RWPE2 (cell line): ENCODE data around the gene GRIK2.

Experiments used
- ATAC-seq: fragments of 200-7000 bp; cut with Tn5 transposase; 3 replicates; pipeline ENCODE4 v1.9.1; 2021; ENCODE audit warnings: low read depth
- DNase-seq: peaks from one replicate; pipeline ENCODE4 v3.0.0-alpha.2; 2020; ENCODE audit warnings: low spot score
- H3K27ac ChIP-seq: fragments of 450-650 bp; 2 replicates; pipeline ENCODE4 v1.5.1; 2017; ENCODE audit warnings: mild to moderate bottlenecking; ENCODE audit not compliant: poor library complexity, severe bottlenecking
- H3K27me3 ChIP-seq: fragments of 250-450 bp; sonication (Bioruptor Pico); 2 replicates; pipeline ENCODE4 v1.5.1; 2021; ENCODE audit warnings: mild to moderate bottlenecking, moderate library complexity; ENCODE audit not compliant: insufficient read depth, poor library complexity, severe bottlenecking
- H3K36me3 ChIP-seq: fragments of 250-450 bp; sonication (Bioruptor Pico); 2 replicates; pipeline ENCODE4 v1.5.1; 2020; ENCODE audit warnings: low read depth, mild to moderate bottlenecking, moderate library complexity
- H3K4me1 ChIP-seq: fragments of 250-450 bp; sonication (Bioruptor Pico); 2 replicates; pipeline ENCODE4 v1.5.1; 2021; ENCODE audit warnings: mild to moderate bottlenecking, moderate library complexity; ENCODE audit not compliant: insufficient read depth, poor library complexity, severe bottlenecking
- H3K4me3 ChIP-seq: fragments of 250-450 bp; sonication (Bioruptor Pico); 2 replicates; pipeline ENCODE4 v1.5.1; 2021; ENCODE audit warnings: mild to moderate bottlenecking, moderate library complexity; ENCODE audit not compliant: severe bottlenecking
- H3K9me3 ChIP-seq: fragments of 250-450 bp; sonication (Bioruptor Pico); 2 replicates; pipeline ENCODE4 v1.5.1; 2021; ENCODE audit warnings: mild to moderate bottlenecking, moderate library complexity; ENCODE audit not compliant: severe bottlenecking
- TF ChIP-seq, protein P1 (sequence below): fragments of 450-650 bp; IDR thresholded peaks from one replicate; pipeline ENCODE4 v1.5.1; 2017; ENCODE audit warnings: mild to moderate bottlenecking, moderate library complexity; ENCODE audit not compliant: poor library complexity, severe bottlenecking

GRIK2 gene

GRCh38 chr6:101443315-101443714, 49.8 kb downstream of the GRIK2 start:
- TF ChIP-seq, protein P1, sequence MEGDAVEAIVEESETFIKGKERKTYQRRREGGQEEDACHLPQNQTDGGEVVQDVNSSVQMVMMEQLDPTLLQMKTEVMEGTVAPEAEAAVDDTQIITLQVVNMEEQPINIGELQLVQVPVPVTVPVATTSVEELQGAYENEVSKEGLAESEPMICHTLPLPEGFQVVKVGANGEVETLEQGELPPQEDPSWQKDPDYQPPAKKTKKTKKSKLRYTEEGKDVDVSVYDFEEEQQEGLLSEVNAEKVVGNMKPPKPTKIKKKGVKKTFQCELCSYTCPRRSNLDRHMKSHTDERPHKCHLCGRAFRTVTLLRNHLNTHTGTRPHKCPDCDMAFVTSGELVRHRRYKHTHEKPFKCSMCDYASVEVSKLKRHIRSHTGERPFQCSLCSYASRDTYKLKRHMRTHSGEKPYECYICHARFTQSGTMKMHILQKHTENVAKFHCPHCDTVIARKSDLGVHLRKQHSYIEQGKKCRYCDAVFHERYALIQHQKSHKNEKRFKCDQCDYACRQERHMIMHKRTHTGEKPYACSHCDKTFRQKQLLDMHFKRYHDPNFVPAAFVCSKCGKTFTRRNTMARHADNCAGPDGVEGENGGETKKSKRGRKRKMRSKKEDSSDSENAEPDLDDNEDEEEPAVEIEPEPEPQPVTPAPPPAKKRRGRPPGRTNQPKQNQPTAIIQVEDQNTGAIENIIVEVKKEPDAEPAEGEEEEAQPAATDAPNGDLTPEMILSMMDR, result no peak
- ATAC-seq, result no peak

DNA sequence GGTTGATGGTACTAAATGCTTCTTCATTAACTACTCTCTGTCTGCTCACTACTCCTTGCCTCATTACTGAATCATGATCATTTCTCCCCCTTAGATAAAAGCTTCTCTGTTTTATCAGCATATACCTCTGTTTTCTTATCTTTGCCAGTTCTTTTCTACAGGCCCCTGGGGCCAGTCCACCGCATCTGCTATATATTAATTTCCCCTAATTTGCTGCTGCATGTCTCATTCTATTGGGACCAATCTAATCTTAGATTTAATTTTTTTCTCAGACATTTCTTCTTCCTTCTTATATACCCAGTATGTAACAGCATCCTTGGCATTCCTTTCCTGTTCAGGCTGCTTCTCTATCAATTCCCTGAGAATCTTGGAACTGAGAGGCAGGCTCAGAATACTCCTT, 51.2 kb downstream of the GRIK2 start:
- H3K27ac ChIP-seq, result no peak overlapping the region
- no peak overlapping the region for H3K4me3 ChIP-seq
- no peaks in the 10 kb centered on the region for H3K36me3 ChIP-seq
- ATAC-seq (no peak), DNase-seq (no peak)
- no peaks in the 10 kb centered on the region for H3K27me3 ChIP-seq
- TF ChIP-seq, protein P1, result no peak
- no peaks in the 10 kb centered on the region for H3K9me3 ChIP-seq
- peaks cover 4% of the 10 kb centered on the region for H3K4me1 ChIP-seq

More at GRCh38 chr6:101443315-101443714, 49.8 kb downstream of the GRIK2 start:
- H3K4me1 ChIP-seq, result peaks cover 4% of the 10 kb centered on the region
- H3K9me3 ChIP-seq, result no peaks in the 10 kb centered on the region
- H3K36me3 ChIP-seq, result no peaks in the 10 kb centered on the region
- no peak overlapping the region for H3K4me3 ChIP-seq
- DNase-seq, result no peak
- no peaks in the 10 kb centered on the region for H3K27me3 ChIP-seq
- no peak overlapping the region for H3K27ac ChIP-seq

GRCh38 chr6:101445527-101445926, 52.0 kb downstream of the GRIK2 start:
- DNase-seq (no peak), ATAC-seq (no peak)
- no peaks in the 10 kb centered on the region for H3K27me3 ChIP-seq
- no peak overlapping the region for H3K27ac ChIP-seq
- peaks cover 4% of the 10 kb centered on the region for H3K4me1 ChIP-seq
- no peaks in the 10 kb centered on the region for H3K9me3 ChIP-seq
- no peaks in the 10 kb centered on the region for H3K36me3 ChIP-seq
- TF ChIP-seq, protein P1, result no peak
- no peak overlapping the region for H3K4me3 ChIP-seq

- Histone ChIP-seq H3K9me3 (no peaks in the 10 kb centered on the region), H3K27me3 (no peaks in the 10 kb centered on the region), H3K36me3 (no peaks in the 10 kb centered on the region), H3K27ac (no peak overlapping the region), H3K4me1 (no peaks in the 10 kb centered on the region), H3K4me3 (no peak overlapping the region)
- ATAC-seq (no peak), DNase-seq (no peak)
- TF ChIP-seq, protein P1, result no peak
Observed at GRCh38 chr6:101450901-101451300, 57.4 kb downstream of the GRIK2 start.

DNA sequence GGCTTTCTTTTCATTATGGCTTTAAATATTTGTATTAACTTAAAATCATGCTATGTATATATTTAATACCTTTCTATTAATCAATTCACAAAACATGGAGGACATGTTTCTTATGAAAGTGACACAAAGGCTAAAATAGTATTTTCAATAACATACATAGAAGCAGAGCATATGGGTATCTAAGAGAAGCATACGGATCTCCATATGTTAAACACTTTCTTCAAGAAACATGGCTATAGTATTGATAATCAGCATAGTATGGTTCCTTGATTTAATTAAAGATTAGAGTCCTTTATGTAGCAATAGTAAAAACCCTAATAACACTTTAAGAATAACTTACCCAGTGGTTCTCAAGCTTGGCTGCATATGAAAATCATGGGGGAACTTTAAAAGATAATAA, 58.5 kb downstream of the GRIK2 start:
- H3K36me3 ChIP-seq, result no peaks in the 10 kb centered on the region
- DNase-seq (no peak), ATAC-seq (no peak)
- H3K27me3 ChIP-seq, result no peaks in the 10 kb centered on the region
- no peak overlapping the region for H3K4me3 ChIP-seq
- H3K4me1 ChIP-seq, result no peaks in the 10 kb centered on the region
- H3K9me3 ChIP-seq, result no peaks in the 10 kb centered on the region
- TF ChIP-seq, protein P1, result no peak
- H3K27ac ChIP-seq, result no peak overlapping the region
